HG03095 (cell line): Measurements from ENCODE around the gene POTEJ.
"Not testable (repeated sequence)": the region's sequence is repeated elsewhere in the genome, so short reads cannot be mapped to it uniquely, and the experiment has no call there.

ENCODE experiments used
- ATAC-seq: cut with Tn5 transposase; IDR thresholded peaks from one replicate; pipeline ENCODE4 v1.9.1; 2021; ENCODE audit warnings: moderate library complexity; ENCODE audit not compliant: unreplicated experiment

The POTEJ gene

DNA sequence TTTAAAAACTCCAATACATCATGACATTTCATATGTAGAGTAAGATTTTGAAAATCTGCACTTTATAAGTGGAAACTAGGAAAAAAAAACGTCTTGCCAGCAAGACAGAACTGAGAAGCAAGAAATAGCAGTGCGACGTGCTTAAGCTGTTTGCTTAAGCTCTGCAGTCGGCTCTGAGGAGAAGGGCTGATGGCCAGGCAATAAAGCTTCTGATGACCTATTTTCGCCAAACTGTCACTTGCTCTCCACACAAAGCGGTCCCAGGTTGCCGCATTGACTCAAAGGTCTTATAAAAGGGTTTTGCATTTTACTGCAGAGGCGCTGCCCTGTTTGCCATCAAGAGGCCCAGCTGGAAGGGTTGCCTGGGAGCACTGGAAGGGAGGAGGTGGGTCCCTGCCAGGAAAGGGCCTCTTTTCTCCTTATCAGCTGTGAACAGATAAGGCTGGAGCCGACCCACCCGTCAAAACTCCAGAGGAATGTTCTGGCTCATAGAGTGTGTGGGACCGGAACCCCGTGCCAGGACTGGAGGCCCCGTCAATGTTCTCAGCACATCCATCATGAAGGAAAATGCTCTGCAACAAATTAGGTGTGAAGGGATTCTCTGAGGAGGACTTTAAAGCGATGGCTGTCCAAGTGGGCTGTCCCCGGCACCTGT lies 9.5 kb upstream of the POTEJ start:
- ATAC-seq = not testable (repeated sequence)

- not testable (repeated sequence) for ATAC-seq
These were observed 2.8 kb upstream of the POTEJ start for GRCh38 chr2:130608276-130609001.

GRCh38 chr2:130609002-130609920 lies 2.0 kb upstream of the POTEJ start:
- not testable (repeated sequence) for ATAC-seq

DNA sequence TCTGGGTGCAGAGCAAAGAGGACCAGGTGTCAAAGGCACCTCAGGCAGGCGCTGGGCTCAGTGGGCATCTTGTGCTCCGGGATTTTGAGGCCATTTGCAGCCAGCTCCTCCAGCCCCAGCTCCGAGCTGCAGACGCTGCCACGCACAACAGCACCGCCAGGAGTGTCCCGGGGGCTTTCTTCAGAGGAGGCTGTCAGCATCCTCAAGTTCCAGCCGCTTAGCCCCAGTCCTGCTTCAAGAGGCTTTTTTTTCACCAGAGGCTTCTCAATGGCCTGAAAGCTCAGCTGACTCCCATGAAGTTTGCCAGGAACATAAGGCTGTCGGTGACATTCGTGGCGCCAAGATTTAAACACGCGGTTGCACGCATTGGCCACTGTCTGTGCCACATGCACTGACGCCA lies 754 bp upstream of the POTEJ start:
- not testable (repeated sequence) for ATAC-seq

DNA sequence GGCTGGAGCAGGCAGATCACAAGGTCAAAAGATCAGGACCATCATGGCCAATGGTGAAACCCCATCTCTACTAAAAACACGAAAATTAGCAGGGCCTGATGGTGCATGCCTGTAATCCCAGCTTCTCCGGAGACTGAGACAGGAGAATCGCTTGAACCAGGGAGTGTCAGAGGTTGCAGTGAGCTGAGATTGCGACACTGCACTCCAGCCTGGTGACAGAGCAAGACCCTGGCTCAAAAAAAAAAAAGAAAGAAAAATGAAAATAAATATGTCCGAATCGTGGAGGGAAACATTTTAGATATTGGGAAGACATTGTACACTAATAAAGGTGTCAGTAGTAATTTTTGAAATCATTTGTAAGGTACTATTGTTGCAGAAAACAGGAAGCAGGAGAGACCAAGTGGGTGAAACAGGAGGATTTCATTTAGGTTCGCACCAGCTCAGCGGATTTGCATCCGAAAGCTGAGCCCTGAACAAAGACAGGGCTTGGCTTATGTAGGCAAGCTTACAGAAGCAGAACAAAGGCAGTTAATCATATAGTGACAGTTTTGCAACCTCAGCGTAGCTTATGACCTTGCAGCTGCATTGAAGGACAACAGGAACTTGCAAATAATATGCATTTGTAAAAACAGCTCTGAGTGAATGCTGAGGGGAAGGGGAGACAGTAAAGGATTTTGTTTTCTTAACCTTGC lies 17.7 kb downstream of the POTEJ start:
- ATAC-seq = not testable (repeated sequence)

DNA sequence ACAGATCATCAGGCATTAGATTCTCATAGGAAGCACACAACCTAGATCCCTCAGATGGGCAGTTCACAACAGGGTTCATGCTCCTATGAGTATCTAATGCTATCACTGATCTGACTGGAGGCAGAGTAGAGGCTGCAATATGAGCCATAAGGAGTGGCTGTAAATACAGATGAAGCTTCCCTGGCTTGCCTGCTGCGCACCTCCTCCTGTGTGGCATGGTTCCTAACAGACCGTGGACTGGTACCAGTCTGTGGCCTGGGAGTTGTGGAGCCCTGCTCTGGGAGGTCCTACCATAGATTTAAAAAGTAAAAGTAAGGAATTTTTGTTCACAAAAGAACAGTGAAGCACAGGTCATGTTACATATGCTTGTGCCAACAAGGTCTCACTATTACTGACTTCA lies 27.7 kb downstream of the POTEJ start:
- not testable (repeated sequence) for ATAC-seq

- ATAC-seq = not testable (repeated sequence)
These were observed 30.4 kb downstream of the POTEJ start for GRCh38 chr2:130641688-130642087.

- ATAC-seq = not testable (repeated sequence)
These were observed 38.0 kb downstream of the POTEJ start for GRCh38 chr2:130649285-130649684.

DNA sequence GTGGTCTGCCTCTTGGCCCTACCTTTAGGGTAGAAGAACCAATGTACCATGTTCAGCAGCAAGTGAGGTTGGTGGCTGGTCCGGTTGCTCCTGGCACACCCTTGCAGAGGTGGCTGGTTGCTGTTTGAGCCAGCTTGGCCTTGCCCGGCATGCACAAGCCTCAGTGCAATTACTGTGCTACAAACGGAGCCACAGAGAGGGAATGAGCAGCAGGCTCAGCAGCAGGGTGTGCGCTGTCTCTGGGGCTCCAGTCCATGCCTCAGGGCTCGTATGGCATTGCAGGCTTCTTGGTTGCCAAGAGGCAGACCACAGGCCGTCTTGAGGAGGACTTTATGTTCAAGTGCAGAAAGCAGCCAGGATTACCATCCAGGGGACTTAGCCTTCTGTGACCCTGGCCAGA lies 53.3 kb downstream of the POTEJ start:
- ATAC-seq = not testable (repeated sequence)

- ATAC-seq = not testable (repeated sequence)
These were observed 54.4 kb downstream of the POTEJ start for GRCh38 chr2:130665596-130665995.

DNA sequence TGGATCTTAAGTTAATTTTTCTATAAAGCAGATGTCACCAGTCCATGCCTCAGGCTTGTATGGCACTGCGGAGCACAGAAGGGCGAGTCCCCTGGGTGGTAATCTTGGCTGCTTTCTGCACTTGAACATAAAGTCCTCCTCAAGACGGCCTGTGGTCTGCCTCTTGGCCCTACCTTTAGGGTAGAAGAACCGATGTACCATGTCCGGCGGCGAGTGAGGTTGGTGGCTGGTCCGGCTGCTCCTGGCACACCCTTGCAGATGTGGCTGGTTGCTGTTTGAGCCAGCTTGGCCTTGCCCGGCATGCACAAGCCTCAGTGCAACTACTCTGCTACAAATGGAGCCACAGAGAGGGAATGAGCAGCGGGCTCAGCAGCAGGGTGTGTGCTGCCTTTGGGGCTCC lies 56.3 kb downstream of the POTEJ start:
- ATAC-seq = not testable (repeated sequence)

- not testable (repeated sequence) for ATAC-seq
These were observed 58.9 kb downstream of the POTEJ start for GRCh38 chr2:130670026-130670745.

GRCh38 chr2:130692041-130692770 lies 81.0 kb downstream of the POTEJ start:
- ATAC-seq = not testable (repeated sequence)

DNA sequence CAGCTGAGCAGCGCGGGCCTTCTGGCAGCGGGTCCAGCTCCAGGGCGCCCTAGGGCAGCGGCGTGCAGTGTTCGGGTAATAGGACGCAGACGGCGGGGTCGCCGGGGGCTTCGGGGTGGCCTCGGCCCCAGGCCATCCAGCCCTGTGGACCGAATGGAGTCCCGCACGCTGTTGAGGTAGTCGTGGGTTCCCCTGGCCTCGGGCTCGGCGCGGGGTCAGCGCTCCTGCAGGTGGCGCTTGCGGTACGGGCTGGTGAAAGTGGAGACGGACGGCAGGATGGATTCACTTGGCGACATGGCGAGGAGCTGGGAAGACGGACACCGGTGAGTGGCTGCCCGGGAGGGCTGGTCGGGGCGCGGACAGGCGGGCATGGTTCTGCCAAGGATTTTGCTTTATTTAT lies 82.2 kb downstream of the POTEJ start:
- not testable (repeated sequence) for ATAC-seq

GRCh38 chr2:130703250-130703649 lies 92.0 kb downstream of the POTEJ start:
- ATAC-seq = not testable (repeated sequence)
